Nasal cavity respiratory epithelium epithelial cell of viscerocranial mucosa (primary cell): ENCODE measurements around the gene RPS16. TPM values are rescaled to one million over a fixed set of nuclear protein-coding genes. Genes with fewer than 3 reads are reported as not detected.

Experiments
- total RNA-seq: library from RNA; depleted of rRNA; stranded (reverse); fragments of >200 nt; gene quantifications from 2 replicates; pipeline ENCODE4 v1.2.3, GENCODE V29; 2014

RPS16 gene
- 143 and 397 TPM in 2 replicates for total RNA-seq

GRCh38 chr19:39435499-39436349 is at the start of gene RPS16:
RPS16 (minus strand) TSS chr19:39435949; CDS start chr19:39435895, 54 bp downstream.

GRCh38 chr19:39480337-39481228 is 44.8 kb upstream of the RPS16 start, which contains the start of gene TIMM50:
TIMM50 (plus strand) TSS chr19:39480838; CDS start chr19:39480854, 16 bp downstream.

GRCh38 chr19:39445196-39446111 is 9.7 kb upstream of the RPS16 start, which contains the start of gene SUPT5H:
SUPT5H (plus strand) TSS chr19:39445582; CDS start chr19:39445891, 309 bp downstream.

GRCh38 chr19:39412100-39412866 is 23.5 kb downstream of the RPS16 start, which contains the start of gene PLEKHG2:
PLEKHG2 (plus strand) TSS chr19:39412669; CDS start chr19:39414087, 1,418 bp downstream.

GRCh38 chr19:39406656-39407409 is 28.9 kb downstream of the RPS16 start, which contains the start of gene ZFP36:
ZFP36 (plus strand) TSS chr19:39406847; CDS start chr19:39406905, 58 bp downstream.

GRCh38 chr19:39390751-39391437 is 44.9 kb downstream of the RPS16 start, which contains the start of the genes MED29 and PAF1:
MED29 (plus strand) TSS chr19:39391378; CDS start chr19:39391423, 45 bp downstream.
PAF1 (minus strand) TSS chr19:39391106; CDS start chr19:39390864, 242 bp downstream.

Other genes starting within 250 kb of the RPS16 start
- gene NCCRP1, start 239.0 kb downstream of the RPS16 start, total RNA-seq: 8.9 and 9.3 TPM in 2 replicates
- gene SYCN, start 231.7 kb downstream of the RPS16 start, total RNA-seq: not detected in 2 replicates
- gene IFNL3, start 190.9 kb downstream of the RPS16 start, total RNA-seq: not detected in 2 replicates
- gene IFNL4, start 187.1 kb downstream of the RPS16 start, total RNA-seq: not detected in 2 replicates
- not detected in 2 replicates for gene IFNL2, start 167.6 kb downstream of the RPS16 start, total RNA-seq
- gene IFNL1, start 139.5 kb downstream of the RPS16 start, total RNA-seq: not detected in 2 replicates
- under 0.01 and 0.28 TPM in 2 replicates for gene LRFN1, start 115.1 kb downstream of the RPS16 start, total RNA-seq
- not detected in 2 replicates for gene GMFG, start 99.9 kb downstream of the RPS16 start, total RNA-seq
- gene SAMD4B, start 93.5 kb downstream of the RPS16 start, total RNA-seq: 27.7 and 86.7 TPM in 2 replicates
- gene PAF1, start 44.8 kb downstream of the RPS16 start, total RNA-seq: 36.4 and 40.0 TPM in 2 replicates
- 13.7 TPM in 2 replicates for gene MED29, start 44.6 kb downstream of the RPS16 start, total RNA-seq
- gene ZFP36, start 29.1 kb downstream of the RPS16 start, total RNA-seq: 6.5 and 14.8 TPM in 2 replicates
- 4.8 and 20.1 TPM in 2 replicates for gene PLEKHG2, start 23.3 kb downstream of the RPS16 start, total RNA-seq
- 39.0 and 69.6 TPM in 2 replicates for gene SUPT5H, start 9.6 kb upstream of the RPS16 start, total RNA-seq
- gene TIMM50, start 44.9 kb upstream of the RPS16 start, total RNA-seq: 52.6 and 82.4 TPM in 2 replicates
- 0.07 and 0.34 TPM in 2 replicates for gene DLL3, start 63.0 kb upstream of the RPS16 start, total RNA-seq
- gene SELENOV, start 79.2 kb upstream of the RPS16 start, total RNA-seq: not detected in 2 replicates
- 0.71 and 1.0 TPM in 2 replicates for gene EID2B, start 96.9 kb upstream of the RPS16 start, total RNA-seq
- gene EID2, start 104.2 kb upstream of the RPS16 start, total RNA-seq: 5.4 and 8.5 TPM in 2 replicates
- gene LGALS13, start 166.6 kb upstream of the RPS16 start, total RNA-seq: not detected in 2 replicates
- not detected in 2 replicates for gene LGALS16, start 220.0 kb upstream of the RPS16 start, total RNA-seq